Measurements from ENCODE around the gene FSD1L. TPM values are rescaled to one million over a fixed set of nuclear protein-coding genes. Genes with fewer than 3 reads are reported as not detected.

The FSD1L gene
- 2.8 and 5.5 TPM in 2 replicates for total RNA-seq (2014; rRNA removed; shearing (Covaris generic))

DNA sequence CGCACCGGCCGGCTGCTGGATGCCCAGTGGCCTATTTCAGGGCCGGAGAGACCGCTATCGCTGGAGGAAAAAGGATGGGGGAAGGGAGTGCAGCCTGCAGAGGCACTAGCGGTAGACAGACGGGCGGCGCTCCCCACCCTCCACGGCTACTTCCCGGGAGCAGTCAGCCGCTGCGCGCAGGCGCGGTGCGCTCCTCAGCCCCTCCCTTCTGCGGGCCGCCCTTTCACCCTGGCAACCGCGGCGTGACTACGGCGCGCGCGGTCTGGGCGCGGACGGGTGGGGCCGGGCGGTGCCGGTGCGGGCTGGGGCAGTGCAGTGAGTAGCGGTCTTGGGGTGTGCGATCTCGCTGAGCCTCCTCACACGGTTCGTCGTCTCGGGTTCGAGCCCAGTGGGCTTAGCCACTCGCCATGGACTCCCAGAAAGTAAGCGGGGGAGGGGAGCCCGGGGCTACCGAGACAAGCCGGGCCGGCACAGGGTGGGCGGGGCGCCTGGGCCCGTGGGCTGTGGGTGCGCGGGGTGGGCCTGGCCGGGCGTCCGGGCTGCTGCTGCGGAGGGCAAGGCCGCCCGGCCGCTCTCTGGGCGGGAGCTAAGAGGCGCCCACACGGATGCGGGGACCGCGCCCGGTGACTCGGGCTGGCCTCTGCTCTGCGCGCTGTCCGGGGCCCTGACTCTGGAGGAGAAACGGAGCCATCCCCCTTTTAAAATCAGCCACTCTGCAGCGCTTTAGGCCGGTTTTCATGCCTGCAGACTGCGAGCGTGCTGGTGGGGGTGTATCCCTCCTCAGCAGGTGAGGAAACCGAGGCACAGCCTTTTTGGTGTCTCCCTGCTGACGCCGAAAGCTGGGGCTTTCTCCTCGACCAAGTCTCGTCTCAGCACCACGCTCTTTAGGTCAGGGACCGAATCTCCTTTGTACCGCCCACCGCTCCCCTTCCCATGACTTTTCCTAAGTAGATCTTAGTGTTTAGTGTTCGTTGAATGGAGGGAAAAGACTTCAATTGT lies at the start of gene FSD1L:
FSD1L (plus strand) TSS at position 221 of the 999 bp plus-strand sequence; CDS start at position 408, 187 bp downstream.

DNA sequence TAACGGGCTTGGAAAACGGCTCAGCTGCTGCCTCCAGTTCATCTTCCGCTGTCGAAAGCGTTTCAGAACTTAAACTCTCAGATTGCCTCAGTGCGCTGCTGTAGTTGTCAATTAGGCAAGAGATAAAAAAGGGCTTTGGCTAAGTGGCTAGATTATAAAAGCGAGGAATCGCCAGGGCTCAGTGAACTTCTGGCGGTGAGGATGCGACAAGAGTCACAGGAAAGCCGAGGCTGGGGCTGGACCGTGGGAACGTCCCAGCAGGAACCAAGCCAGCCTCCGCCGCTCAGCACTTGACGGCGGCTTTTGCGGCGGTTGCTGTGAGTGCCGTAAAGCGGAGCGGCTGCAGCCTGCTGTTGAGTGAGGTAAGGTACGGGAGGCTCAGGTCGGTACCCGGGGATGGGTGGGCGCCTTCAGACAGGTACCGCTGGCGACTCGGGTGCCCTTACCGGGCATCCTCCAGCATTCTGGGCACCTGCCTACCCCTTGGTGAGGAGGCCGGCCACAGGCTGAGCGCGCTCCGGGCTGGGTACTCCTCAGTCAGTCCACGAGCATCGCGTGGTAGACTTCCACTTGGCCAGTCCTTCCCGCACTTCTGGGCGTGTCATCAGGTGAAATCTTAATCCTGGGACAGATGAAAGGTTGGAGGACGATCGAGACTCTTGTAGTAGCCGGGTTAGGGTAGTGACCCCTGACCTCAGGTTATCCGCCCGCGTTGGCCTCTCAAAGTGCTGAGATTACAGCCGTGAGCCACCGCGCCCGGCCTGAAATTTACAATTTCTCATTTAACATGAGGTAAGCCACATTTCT lies 110.2 kb downstream of the FSD1L start, which contains the start of gene FKTN:
FKTN (plus strand) TSS at position 328 of the 807 bp plus-strand sequence. CDS start 16,902 bp downstream, outside the sequence.

Other genes with a start within 250 kb of the FSD1L start
- 21.6 and 21.8 TPM in 2 replicates for gene SLC44A1, start 203.4 kb upstream of the FSD1L start, total RNA-seq (2014; rRNA removed; shearing (Covaris generic))
- 11.8 and 18.9 TPM in 2 replicates for gene FKTN, start 110.1 kb downstream of the FSD1L start, total RNA-seq (2014; rRNA removed; shearing (Covaris generic))
- gene TAL2, start 214.4 kb downstream of the FSD1L start, total RNA-seq (2014; rRNA removed; shearing (Covaris generic)) = 0.24 TPM in 1 of 2 replicates, not detected in the other
- 14.0 and 16.6 TPM in 2 replicates for gene TMEM38B, start 246.5 kb downstream of the FSD1L start, total RNA-seq (2014; rRNA removed; shearing (Covaris generic))

All from A375 (cell line).